DMS 273 (cell line): ENCODE measurements around the gene RPS15A.
"Not testable (repeated sequence)": the region's sequence is repeated elsewhere in the genome, so short reads cannot be mapped to it uniquely, and the experiment has no call there.

Experiments
- DNase-seq: peaks from one replicate; lab custom pipeline; 2025; ENCODE audit not compliant: unreplicated experiment; lab: John Stamatoyannopoulos, UW

Gene RPS15A

GRCh38 chr16:18757960-18758660 is 32.0 kb downstream of the RPS15A start:
- DNase-seq: not testable (repeated sequence)

GRCh38 chr16:18756639-18757038 is 33.5 kb downstream of the RPS15A start:
- DNase-seq: not testable (repeated sequence)

DNA sequence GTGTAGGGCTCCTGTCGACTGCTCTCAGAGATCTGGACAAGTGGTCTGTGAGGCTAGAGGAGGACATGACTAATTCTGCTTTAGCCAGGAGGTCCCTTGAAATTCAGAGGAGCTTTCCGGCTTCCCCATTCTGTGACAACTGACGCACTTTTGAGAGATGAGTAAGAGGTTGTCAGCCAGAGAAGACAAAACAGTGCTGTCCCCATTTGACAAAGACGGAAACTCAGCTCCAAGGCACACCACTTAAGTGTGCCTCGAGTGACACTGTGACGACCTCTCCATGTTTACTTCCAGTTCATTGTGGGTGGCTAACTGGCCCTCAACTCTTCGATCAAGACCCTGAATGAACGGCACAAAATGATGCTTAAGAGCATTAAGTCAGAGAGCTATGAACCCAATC is 47.3 kb downstream of the RPS15A start:
- DNase-seq: not testable (repeated sequence)

DNA sequence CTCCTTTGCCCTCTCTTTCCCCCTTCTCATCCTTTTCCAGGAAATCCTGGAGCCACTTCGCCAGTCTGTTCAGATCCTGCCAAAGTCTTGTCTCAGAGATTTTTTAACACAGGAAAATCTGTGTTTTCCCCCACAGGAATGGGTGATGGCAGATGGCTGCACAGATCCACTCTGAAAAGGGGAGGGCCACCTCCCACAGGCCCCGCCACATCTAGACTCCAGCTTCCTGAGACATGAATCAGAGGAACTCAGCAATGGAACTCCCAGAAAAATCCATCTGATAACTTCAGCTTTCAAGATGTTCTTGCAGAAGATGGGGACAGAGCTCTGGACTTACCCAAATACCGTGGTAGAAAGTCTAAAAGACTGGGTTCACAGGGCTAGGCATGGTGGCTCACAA is 50.1 kb downstream of the RPS15A start:
- DNase-seq: not testable (repeated sequence)

DNA sequence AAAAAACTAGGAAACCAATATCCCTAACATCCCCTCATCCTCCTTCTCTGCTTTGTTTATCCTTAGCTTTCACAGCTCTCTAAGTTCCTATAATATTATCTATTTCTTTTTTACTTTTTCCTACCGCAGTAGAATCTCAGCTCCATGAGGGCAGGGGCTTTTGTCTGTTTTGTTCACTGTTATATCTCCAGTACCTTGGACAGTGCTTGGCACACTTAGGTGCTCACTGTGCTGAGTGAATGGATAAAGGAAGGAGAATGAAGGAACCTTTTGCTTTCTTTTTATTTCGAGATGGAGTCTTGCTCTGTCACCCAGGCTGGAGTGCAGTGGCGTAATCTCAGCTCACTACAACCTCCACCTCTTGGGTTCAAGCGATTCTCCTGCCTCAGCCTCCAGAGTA is 51.4 kb downstream of the RPS15A start:
- not testable (repeated sequence) for DNase-seq

- DNase-seq: not testable (repeated sequence)
These were observed 55.9 kb downstream of the RPS15A start for GRCh38 chr16:18734279-18734678.
